ENCODE data around the gene LAMC3. TPM values are rescaled to one million over a fixed set of nuclear protein-coding genes. Genes with fewer than 3 reads are reported as not detected.

The LAMC3 gene
- total RNA-seq, 1 donor from 2014 or later: 0.20 TPM

DNA sequence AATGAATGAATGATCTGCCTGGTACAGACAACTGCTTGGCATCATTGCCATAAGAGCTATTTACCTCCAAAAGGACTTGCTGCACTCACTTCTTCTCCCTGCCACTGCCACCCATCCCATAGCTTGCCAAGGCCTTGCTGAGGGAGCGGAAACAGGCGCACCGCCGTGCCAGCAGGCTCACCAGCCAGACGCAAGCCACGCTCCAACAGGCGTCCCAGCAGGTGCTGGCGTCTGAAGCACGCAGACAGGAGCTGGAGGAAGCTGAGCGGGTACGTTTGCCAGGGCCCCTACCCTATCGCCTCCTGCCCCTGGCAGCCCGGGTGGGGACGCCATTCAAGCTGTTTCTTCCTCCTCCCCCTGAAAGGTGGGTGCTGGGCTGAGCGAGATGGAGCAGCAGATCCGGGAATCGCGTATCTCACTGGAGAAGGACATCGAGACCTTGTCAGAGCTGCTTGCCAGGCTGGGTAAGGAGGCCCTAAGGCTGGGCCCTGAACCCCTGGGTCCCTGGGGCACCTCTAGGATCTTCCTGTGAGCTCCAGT is 78.5 kb downstream of the LAMC3 start:
- H3K27ac Mint-ChIP-seq (ENCODE audit: unreplicated experiment): no peak overlapping the region
- no peak for FAIRE-seq

DNA sequence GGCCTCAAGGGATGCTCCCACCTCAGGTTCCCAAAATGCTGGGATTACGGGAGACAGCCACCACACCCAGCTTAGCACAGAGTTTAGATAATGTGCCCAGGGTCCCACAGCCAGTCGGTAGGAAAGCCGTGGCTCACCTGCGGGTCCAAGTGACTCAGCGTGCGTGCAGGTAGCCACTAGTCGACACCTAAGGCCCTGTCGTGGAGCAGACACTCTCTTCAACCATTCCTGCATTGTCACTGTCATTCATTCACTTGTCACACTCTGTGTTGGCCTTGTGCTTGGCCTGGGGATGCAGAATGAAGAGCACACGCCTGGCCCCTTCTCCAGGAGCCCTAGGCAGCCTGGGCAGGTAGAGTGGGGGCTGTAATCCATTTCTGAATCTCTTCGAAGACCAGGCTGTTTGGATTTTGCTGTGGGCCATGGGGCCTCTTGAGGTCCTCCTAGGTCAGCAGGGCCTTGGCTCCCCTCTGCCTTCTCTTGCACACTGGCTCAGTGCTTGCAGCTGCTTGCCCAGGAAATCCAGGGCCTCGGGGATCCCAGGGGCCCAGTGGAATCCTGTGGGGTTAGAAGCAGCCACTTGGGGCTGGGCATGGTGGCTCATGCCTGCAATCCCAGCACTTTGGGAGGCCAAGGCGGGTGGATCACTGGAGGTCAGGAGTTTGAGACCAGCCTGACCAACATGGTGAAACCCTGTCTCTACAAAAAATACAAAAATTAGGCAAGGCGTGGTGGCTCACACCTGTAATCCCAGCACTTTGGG is 81.2 kb downstream of the LAMC3 start:
- H3K36me3 Mint-ChIP-seq (ENCODE audit: low read depth, unreplicated experiment): no peaks in the 10 kb centered on the region
- TF ChIP-seq EZH2 (IDR thresholded peaks at IDR 0.05; ENCODE audit: insufficient read depth, low read length): no peak
- TF ChIP-seq, protein P1, sequence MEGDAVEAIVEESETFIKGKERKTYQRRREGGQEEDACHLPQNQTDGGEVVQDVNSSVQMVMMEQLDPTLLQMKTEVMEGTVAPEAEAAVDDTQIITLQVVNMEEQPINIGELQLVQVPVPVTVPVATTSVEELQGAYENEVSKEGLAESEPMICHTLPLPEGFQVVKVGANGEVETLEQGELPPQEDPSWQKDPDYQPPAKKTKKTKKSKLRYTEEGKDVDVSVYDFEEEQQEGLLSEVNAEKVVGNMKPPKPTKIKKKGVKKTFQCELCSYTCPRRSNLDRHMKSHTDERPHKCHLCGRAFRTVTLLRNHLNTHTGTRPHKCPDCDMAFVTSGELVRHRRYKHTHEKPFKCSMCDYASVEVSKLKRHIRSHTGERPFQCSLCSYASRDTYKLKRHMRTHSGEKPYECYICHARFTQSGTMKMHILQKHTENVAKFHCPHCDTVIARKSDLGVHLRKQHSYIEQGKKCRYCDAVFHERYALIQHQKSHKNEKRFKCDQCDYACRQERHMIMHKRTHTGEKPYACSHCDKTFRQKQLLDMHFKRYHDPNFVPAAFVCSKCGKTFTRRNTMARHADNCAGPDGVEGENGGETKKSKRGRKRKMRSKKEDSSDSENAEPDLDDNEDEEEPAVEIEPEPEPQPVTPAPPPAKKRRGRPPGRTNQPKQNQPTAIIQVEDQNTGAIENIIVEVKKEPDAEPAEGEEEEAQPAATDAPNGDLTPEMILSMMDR (IDR thresholded peaks at IDR 0.05; ENCODE audit: insufficient read depth, low read depth, low read length): no peak
- peaks cover 15% of the 10 kb centered on the region for H3K27me3 ChIP-seq (ENCODE audit: insufficient read depth, low read length)
- no peaks in the 10 kb centered on the region for H3K4me1 ChIP-seq (ENCODE audit: insufficient read depth, low read length)
- H2AFZ ChIP-seq (ENCODE audit: low read depth, low read length): no peak overlapping the region
- no peak overlapping the region for H3K4me3 Mint-ChIP-seq (ENCODE audit: unreplicated experiment)
- no peak overlapping the region for H3K27ac Mint-ChIP-seq (ENCODE audit: unreplicated experiment)
- no peak overlapping the region for H3K4me2 ChIP-seq (ENCODE audit: low read length)
- no peaks in the 10 kb centered on the region for H3K4me1 Mint-ChIP-seq (ENCODE audit: low read depth, unreplicated experiment)
- no peak overlapping the region for H3K4me3 ChIP-seq (ENCODE audit: insufficient read depth, low read depth, low read length)
- no peaks in the 10 kb centered on the region for H3K36me3 ChIP-seq (ENCODE audit: insufficient read depth, low read length)
- H3K27ac ChIP-seq (ENCODE audit: low read depth, low read length): no peak overlapping the region
- H4K20me1 ChIP-seq (ENCODE audit: insufficient read depth, low read length): no peaks in the 10 kb centered on the region
- no peaks in the 10 kb centered on the region for H3K9me3 ChIP-seq (ENCODE audit: insufficient read depth, low read depth, low read length)
- DNase-seq (ENCODE audit: low read depth): no peak
- no peaks in the 10 kb centered on the region for H3K79me2 ChIP-seq (ENCODE audit: insufficient read depth, low read length)
- H3K9me3 Mint-ChIP-seq (ENCODE audit: unreplicated experiment): no peaks in the 10 kb centered on the region
- FAIRE-seq: no peak
- no peak overlapping the region for H3K9ac ChIP-seq (ENCODE audit: low read length)
- H3K27me3 Mint-ChIP-seq (ENCODE audit: low read depth, unreplicated experiment): peaks cover 37% of the 10 kb centered on the region

More for the DNA sequence above, 78.5 kb downstream of the LAMC3 start:
- no peaks in the 10 kb centered on the region for H4K20me1 ChIP-seq (ENCODE audit: insufficient read depth, low read length)
- no peak for DNase-seq (ENCODE audit: low read depth)
- Mint-ChIP-seq H3K4me3 (ENCODE audit: unreplicated experiment) (no peak overlapping the region), H3K9me3 (ENCODE audit: unreplicated experiment) (no peaks in the 10 kb centered on the region), H3K4me1 (ENCODE audit: low read depth, unreplicated experiment) (no peaks in the 10 kb centered on the region), H3K36me3 (ENCODE audit: low read depth, unreplicated experiment) (no peaks in the 10 kb centered on the region), H3K27me3 (ENCODE audit: low read depth, unreplicated experiment) (peaks cover 30% of the 10 kb centered on the region)
- H2AFZ ChIP-seq (ENCODE audit: low read depth, low read length): no peak overlapping the region
- H3K79me2 ChIP-seq (ENCODE audit: insufficient read depth, low read length): no peaks in the 10 kb centered on the region
- no peaks in the 10 kb centered on the region for H3K36me3 ChIP-seq (ENCODE audit: insufficient read depth, low read length)
- H3K27ac ChIP-seq (ENCODE audit: low read depth, low read length): no peak overlapping the region
- H3K27me3 ChIP-seq (ENCODE audit: insufficient read depth, low read length): peaks cover 6% of the 10 kb centered on the region
- no peaks in the 10 kb centered on the region for H3K4me1 ChIP-seq (ENCODE audit: insufficient read depth, low read length)
- no peaks in the 10 kb centered on the region for H3K9me3 ChIP-seq (ENCODE audit: insufficient read depth, low read depth, low read length)
- H3K9ac ChIP-seq (ENCODE audit: low read length): no peak overlapping the region
- H3K4me2 ChIP-seq (ENCODE audit: low read length): no peak overlapping the region
- TF ChIP-seq, protein P1 (IDR thresholded peaks at IDR 0.05; ENCODE audit: insufficient read depth, low read depth, low read length): no peak
- TF ChIP-seq EZH2 (IDR thresholded peaks at IDR 0.05; ENCODE audit: insufficient read depth, low read length): no peak
- no peak overlapping the region for H3K4me3 ChIP-seq (ENCODE audit: insufficient read depth, low read depth, low read length)

Data from astrocyte (in vitro differentiated cells and primary cell).